GM21619 (cell line): ENCODE data around the gene TNFSF15.
"Not testable (repeated sequence)": the region's sequence is repeated elsewhere in the genome, so short reads cannot be mapped to it uniquely, and the experiment has no call there.

ENCODE experiments used
- ATAC-seq: cut with Tn5 transposase; IDR thresholded peaks from one replicate; pipeline ENCODE4 v1.9.1; 2021; ENCODE audit not compliant: unreplicated experiment

Gene TNFSF15

GRCh38 chr9:114756920-114757319 is 48.9 kb downstream of the TNFSF15 start:
- no peak for ATAC-seq

DNA sequence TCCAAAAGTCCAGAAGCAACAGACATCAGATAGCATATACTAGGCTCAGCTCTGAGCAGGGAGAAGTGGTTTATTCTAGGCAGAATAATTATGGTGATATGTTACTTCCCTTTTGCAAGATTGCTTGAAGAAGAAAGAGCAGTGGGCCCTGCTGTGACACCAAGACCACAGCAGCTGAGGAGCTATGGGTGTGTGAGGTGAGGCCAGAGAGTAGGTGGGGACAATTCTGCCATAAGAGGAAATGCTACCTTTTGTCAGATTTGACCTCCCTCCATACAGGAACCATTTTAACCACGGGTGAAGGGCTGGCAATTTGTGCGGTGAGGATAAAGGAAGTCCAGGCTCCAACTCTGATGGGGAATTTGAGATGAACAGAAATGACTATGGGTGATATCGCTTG is 51.3 kb downstream of the TNFSF15 start:
- ATAC-seq: no peak

- no peak for ATAC-seq
Observed at GRCh38 chr9:114746591-114747346, 59.1 kb downstream of the TNFSF15 start.

DNA sequence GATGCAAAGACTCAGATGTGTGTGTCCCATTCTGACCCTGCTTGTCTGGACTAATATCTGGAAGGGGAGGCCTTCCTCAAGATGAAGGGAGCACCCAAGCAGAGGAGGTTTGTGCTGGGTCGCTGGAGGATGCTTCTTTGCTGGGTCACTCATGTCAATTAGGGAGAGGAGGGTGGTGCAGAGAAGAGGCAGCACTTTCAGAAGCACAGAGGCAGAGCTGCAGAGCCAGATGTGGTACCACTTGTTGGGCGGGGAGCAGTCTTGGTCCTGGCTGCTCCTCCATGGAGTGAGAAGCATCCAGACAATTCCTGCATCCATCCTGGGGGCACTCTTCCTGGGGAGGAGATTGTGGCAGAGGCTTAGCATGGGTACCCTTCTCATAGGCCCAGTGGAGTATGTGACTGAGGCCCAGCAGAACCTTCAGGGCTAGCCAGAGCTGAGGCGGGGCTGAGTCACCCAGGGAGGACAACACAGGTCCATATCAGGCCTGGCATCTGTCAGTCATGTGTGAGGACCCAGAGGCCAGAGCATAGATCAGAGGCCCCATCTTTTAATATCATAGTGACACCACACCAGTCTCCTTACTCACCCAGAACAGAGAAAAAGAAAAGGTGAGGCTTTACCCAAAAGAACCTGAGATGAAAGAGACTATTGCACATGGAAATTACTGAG is 59.8 kb downstream of the TNFSF15 start:
- no peak for ATAC-seq

- no peak for ATAC-seq
Observed at GRCh38 chr9:114745108-114745848, 60.6 kb downstream of the TNFSF15 start.

- no peak for ATAC-seq
Observed at GRCh38 chr9:114743446-114743845, 62.4 kb downstream of the TNFSF15 start.

GRCh38 chr9:114742947-114743346 is 62.9 kb downstream of the TNFSF15 start:
- no peak for ATAC-seq

GRCh38 chr9:114741521-114741920 is 64.3 kb downstream of the TNFSF15 start:
- not testable (repeated sequence) for ATAC-seq

- peak; percentile 66 for ATAC-seq
Observed at GRCh38 chr9:114738581-114739316, 67.1 kb downstream of the TNFSF15 start.

DNA sequence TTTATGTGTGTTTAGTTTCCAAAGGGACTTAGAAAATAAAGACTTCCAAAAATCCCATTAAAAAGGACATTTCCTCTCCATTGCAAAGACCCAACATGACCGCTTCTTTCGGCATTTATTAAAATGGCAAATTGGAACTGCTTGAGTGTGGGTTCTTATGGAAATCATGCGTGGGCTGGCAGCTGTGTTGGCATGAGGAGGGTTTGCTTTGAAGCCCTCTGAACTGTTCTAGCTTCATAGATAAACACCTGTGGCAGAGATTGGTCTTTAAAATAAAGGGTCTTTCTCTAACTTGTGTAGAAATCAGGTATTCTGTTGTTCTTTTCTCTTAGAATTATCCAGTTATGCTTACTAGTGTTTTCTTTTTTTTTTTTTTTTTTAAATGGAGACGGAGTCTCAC is 68.0 kb downstream of the TNFSF15 start:
- ATAC-seq: no peak

- no peak for ATAC-seq
Observed at GRCh38 chr9:114737118-114737517, 68.7 kb downstream of the TNFSF15 start.

DNA sequence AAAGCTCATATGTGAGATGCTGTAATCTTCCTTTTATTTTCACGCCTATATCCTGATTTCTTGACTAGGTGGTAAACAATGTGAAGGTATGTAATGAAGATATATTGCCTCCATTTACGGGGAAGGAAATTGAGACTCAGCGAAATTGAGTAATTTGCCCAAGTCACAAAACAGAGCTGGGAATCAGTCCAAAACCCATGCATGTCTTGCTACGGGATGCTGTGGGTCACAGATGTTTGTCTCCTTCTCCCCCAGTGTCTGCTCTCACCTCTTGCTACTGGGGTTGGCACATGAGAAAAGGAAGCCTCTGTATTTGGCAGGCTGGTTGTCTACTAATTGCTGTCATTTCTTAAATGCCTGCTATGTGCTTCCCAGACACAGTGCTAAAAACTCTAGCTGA is 70.1 kb downstream of the TNFSF15 start:
- no peak for ATAC-seq

DNA sequence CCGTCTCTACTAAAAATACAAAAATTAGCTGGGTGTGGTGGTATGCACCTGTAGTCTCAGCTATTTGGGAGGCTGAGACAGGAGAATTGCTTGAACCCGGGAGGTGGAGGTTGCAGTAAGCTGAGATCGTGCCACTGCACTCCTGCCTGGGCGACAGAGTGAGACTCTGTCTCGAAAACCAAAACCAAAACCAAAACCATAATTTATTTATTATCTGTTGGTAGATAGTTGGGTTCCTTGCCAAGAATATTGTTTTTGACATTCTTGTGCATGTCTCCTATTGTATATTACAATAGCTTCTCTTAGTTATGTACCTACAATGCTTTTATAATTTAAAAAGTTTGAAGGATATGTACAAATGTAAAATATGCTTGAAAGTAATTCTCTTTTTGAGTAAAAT is 70.7 kb downstream of the TNFSF15 start:
- ATAC-seq: not testable (repeated sequence)
